Neural crest cell (in vitro differentiated cells): ENCODE data around the gene MMUT. TPM values are rescaled to one million over a fixed set of nuclear protein-coding genes. Genes with fewer than 3 reads are reported as not detected.
"Not testable (repeated sequence)": the region's sequence is repeated elsewhere in the genome, so short reads cannot be mapped to it uniquely, and the experiment has no call there.

Experiments
- DNase-seq: peaks from one replicate; pipeline ENCODE4 v3.0.0; 2021; ENCODE audit warnings: low read depth, mixed read lengths, low spot score
- H3K27ac Mint-ChIP-seq: one replicate; pipeline ENCODE4 v1.8.0; 2021; ENCODE audit warnings: mild to moderate bottlenecking, mixed read lengths; ENCODE audit not compliant: unreplicated experiment
- H3K27me3 Mint-ChIP-seq: 2 replicates; pipeline ENCODE4 v1.8.0; 2021; ENCODE audit warnings: low read depth, mild to moderate bottlenecking, mixed read lengths
- H3K36me3 Mint-ChIP-seq: 2 replicates; pipeline ENCODE4 v1.8.0; 2021; ENCODE audit warnings: low read depth, mild to moderate bottlenecking, mixed read lengths
- H3K4me1 Mint-ChIP-seq: 2 replicates; pipeline ENCODE4 v1.8.0; 2021; ENCODE audit warnings: mixed read lengths
- H3K4me3 Mint-ChIP-seq: one replicate; pipeline ENCODE4 v1.8.0; 2021; ENCODE audit warnings: mild to moderate bottlenecking, mixed read lengths
- H3K9me3 Mint-ChIP-seq: 2 replicates; pipeline ENCODE4 v1.8.0; 2021; ENCODE audit warnings: mixed read lengths
- total RNA-seq: library from RNA; stranded (reverse); gene quantifications from 2 replicates; pipeline ENCODE4 v1.2.1, GENCODE V29; 2021
- TF ChIP-seq, protein P1 (sequence below): fragments of 200-600 bp; sonication (generic); conservative IDR thresholded peaks from 2 replicates; pipeline ENCODE4 v1.5.0; 2021; ENCODE audit warnings: antibody characterized with exemption, mild to moderate bottlenecking

MMUT gene
- total RNA-seq, 1 donor from 2014 or later: 19.2 TPM

- no peaks in the 10 kb centered on the region for H3K36me3 Mint-ChIP-seq
- H3K27ac Mint-ChIP-seq: no peak overlapping the region
- DNase-seq: no peak
- no peak overlapping the region for H3K4me3 Mint-ChIP-seq
- H3K4me1 Mint-ChIP-seq: no peaks in the 10 kb centered on the region
- peaks cover 4% of the 10 kb centered on the region for H3K9me3 Mint-ChIP-seq
- TF ChIP-seq, protein P1, sequence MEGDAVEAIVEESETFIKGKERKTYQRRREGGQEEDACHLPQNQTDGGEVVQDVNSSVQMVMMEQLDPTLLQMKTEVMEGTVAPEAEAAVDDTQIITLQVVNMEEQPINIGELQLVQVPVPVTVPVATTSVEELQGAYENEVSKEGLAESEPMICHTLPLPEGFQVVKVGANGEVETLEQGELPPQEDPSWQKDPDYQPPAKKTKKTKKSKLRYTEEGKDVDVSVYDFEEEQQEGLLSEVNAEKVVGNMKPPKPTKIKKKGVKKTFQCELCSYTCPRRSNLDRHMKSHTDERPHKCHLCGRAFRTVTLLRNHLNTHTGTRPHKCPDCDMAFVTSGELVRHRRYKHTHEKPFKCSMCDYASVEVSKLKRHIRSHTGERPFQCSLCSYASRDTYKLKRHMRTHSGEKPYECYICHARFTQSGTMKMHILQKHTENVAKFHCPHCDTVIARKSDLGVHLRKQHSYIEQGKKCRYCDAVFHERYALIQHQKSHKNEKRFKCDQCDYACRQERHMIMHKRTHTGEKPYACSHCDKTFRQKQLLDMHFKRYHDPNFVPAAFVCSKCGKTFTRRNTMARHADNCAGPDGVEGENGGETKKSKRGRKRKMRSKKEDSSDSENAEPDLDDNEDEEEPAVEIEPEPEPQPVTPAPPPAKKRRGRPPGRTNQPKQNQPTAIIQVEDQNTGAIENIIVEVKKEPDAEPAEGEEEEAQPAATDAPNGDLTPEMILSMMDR: no peak
- peaks cover 13% of the 10 kb centered on the region for H3K27me3 Mint-ChIP-seq
Measured at GRCh38 chr6:49401063-49401462, 62.0 kb downstream of the MMUT start.

GRCh38 chr6:49386667-49387508 lies 76.2 kb downstream of the MMUT start:
- not testable (repeated sequence) for DNase-seq, H3K4me1 Mint-ChIP-seq, H3K4me3 Mint-ChIP-seq, H3K27ac Mint-ChIP-seq, H3K9me3 Mint-ChIP-seq, H3K36me3 Mint-ChIP-seq, H3K27me3 Mint-ChIP-seq

DNA sequence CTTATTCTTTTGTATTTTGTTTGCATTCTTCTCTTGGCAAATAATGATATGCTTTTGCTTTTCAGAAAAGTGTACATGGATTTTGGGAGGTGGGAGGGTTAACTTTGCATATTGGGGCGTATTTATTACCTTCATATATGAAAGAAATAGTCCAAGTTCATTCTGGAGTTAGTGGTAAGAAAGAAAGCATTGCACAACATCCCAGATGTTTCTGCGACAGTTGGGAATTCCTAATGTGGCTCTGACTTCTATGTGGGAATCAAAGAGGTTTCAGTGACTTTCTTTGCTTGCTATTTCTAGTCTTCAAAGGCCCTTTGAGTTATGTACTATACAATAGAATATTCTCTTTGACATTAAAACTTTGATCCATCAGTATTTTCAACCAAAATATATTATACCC lies 78.1 kb downstream of the MMUT start:
- no peak for DNase-seq
- Mint-ChIP-seq H3K9me3 (peaks cover 5% of the 10 kb centered on the region), H3K4me1 (no peaks in the 10 kb centered on the region), H3K36me3 (no peaks in the 10 kb centered on the region), H3K4me3 (no peak overlapping the region), H3K27me3 (no peaks in the 10 kb centered on the region), H3K27ac (no peak overlapping the region)
- TF ChIP-seq, protein P1: no peak

Other genes starting within 250 kb of the MMUT start
- 12.1 and 13.1 TPM in 2 replicates for gene CENPQ, start 117 bp upstream of the MMUT start, total RNA-seq
- not detected in 2 replicates for gene GLYATL3, start 36.7 kb upstream of the MMUT start, total RNA-seq
- gene C6orf141, start 87.4 kb upstream of the MMUT start, total RNA-seq: 0.89 and 1.0 TPM in 2 replicates
- gene RHAG, start 173.6 kb upstream of the MMUT start, total RNA-seq: not detected in 2 replicates